ENCODE data around the gene KDM6B. TPM values are rescaled to one million over a fixed set of nuclear protein-coding genes. Genes with fewer than 3 reads are reported as not detected.

Gene KDM6B
- total RNA-seq, 1 experiment from 2014 or later = 29.0 TPM

DNA sequence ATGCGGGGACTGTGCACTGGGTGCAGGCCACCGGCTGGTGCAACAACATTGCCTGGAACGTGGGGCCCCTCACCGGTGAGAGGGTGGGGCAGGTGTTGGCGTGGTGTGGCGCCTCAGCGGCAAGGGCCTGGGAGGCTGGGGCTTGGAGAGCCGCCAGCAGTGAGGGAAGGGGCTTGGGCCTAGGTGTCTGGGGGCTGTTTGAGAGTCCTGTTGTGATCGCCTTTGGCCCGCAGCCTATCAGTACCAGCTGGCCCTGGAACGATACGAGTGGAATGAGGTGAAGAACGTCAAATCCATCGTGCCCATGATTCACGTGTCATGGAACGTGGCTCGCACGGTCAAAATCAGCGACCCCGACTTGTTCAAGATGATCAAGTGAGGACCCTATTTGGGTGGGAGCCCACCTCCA, 18.2 kb downstream of the KDM6B start:
- DNase-seq = no peak
- TF ChIP-seq, protein P1, sequence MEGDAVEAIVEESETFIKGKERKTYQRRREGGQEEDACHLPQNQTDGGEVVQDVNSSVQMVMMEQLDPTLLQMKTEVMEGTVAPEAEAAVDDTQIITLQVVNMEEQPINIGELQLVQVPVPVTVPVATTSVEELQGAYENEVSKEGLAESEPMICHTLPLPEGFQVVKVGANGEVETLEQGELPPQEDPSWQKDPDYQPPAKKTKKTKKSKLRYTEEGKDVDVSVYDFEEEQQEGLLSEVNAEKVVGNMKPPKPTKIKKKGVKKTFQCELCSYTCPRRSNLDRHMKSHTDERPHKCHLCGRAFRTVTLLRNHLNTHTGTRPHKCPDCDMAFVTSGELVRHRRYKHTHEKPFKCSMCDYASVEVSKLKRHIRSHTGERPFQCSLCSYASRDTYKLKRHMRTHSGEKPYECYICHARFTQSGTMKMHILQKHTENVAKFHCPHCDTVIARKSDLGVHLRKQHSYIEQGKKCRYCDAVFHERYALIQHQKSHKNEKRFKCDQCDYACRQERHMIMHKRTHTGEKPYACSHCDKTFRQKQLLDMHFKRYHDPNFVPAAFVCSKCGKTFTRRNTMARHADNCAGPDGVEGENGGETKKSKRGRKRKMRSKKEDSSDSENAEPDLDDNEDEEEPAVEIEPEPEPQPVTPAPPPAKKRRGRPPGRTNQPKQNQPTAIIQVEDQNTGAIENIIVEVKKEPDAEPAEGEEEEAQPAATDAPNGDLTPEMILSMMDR (IDR thresholded peaks at IDR 0.05; ENCODE audit: unreplicated experiment) = no peak
- CTCF ChIA-PET = no interaction called here
- intact Hi-C loops (cut with micrococcal nuclease; ENCODE audit: unreplicated experiment) = loop anchor here (10.0 kb wide), 1 partner anchor 107 kb away; no protein-coding TSS in a partner anchor
- Mint-ChIP-seq H3K27ac (ENCODE audit: unreplicated experiment) (no peak overlapping the region), H3K4me3 (ENCODE audit: low read depth, unreplicated experiment) (no peak overlapping the region), H3K4me1 (ENCODE audit: low read depth, unreplicated experiment) (no peaks in the 10 kb centered on the region), H3K9me3 (ENCODE audit: low read depth, unreplicated experiment) (no peaks in the 10 kb centered on the region), H3K27me3 (ENCODE audit: unreplicated experiment) (no peaks in the 10 kb centered on the region), H3K36me3 (ENCODE audit: insufficient read depth, unreplicated experiment) (peaks cover 50% of the 10 kb centered on the region)
- no TSS peak for BruUV-seq (replicated peaks)

DNA sequence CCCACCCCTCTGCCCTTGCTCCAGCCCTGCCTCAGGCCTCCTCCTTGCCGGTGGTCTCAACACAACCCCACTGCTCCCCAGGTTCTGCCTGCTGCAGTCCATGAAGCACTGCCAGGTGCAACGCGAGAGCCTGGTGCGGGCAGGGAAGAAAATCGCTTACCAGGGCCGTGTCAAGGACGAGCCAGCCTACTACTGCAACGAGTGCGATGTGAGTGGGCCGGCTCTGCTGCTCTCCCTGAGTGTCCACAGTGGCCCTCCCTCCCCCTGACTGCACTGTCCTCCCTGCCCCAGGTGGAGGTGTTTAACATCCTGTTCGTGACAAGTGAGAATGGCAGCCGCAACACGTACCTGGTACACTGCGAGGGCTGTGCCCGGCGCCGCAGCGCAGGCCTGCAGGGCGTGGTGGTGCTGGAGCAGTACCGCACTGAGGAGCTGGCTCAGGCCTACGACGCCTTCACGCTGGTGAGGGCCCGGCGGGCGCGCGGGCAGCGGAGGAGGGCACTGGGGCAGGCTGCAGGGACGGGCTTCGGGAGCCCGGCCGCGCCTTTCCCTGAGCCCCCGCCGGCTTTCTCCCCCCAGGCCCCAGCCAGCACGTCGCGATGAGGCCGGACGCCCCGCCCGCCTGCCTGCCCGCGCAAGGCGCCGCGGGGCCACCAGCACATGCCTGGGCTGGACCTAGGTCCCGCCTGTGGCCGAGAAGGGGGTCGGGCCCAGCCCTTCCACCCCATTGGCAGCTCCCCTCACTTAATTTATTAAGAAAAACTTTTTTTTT, 19.1 kb downstream of the KDM6B start:
- no peak overlapping the region for H3K4me3 Mint-ChIP-seq (ENCODE audit: low read depth, unreplicated experiment)

DNA sequence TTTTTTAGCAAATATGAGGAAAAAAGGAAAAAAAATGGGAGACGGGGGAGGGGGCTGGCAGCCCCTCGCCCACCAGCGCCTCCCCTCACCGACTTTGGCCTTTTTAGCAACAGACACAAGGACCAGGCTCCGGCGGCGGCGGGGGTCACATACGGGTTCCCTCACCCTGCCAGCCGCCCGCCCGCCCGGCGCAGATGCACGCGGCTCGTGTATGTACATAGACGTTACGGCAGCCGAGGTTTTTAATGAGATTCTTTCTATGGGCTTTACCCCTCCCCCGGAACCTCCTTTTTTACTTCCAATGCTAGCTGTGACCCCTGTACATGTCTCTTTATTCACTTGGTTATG, 19.6 kb downstream of the KDM6B start:
- peaks cover 41% of the 10 kb centered on the region for H3K36me3 Mint-ChIP-seq (ENCODE audit: insufficient read depth, unreplicated experiment)
- BruUV-seq (replicated peaks) = no TSS peak
- intact Hi-C loops (cut with micrococcal nuclease; ENCODE audit: unreplicated experiment) = loop anchor here (10.0 kb wide), 1 partner anchor 109 kb away; no protein-coding TSS in a partner anchor
- no peak for DNase-seq
- no peaks in the 10 kb centered on the region for H3K4me1 Mint-ChIP-seq (ENCODE audit: low read depth, unreplicated experiment)
- CTCF ChIA-PET = no interaction called here
- TF ChIP-seq, protein P1 (IDR thresholded peaks at IDR 0.05; ENCODE audit: unreplicated experiment) = no peak
- no peak overlapping the region for H3K27ac Mint-ChIP-seq (ENCODE audit: unreplicated experiment)
- H3K27me3 Mint-ChIP-seq (ENCODE audit: unreplicated experiment) = no peaks in the 10 kb centered on the region
- H3K9me3 Mint-ChIP-seq (ENCODE audit: low read depth, unreplicated experiment) = no peaks in the 10 kb centered on the region
- no peak overlapping the region for H3K4me3 Mint-ChIP-seq (ENCODE audit: low read depth, unreplicated experiment)

More for the DNA sequence above, 19.1 kb downstream of the KDM6B start:
- CTCF ChIA-PET = no interaction called here
- TF ChIP-seq, protein P1 (IDR thresholded peaks at IDR 0.05; ENCODE audit: unreplicated experiment) = no peak
- intact Hi-C loops (cut with micrococcal nuclease; ENCODE audit: unreplicated experiment) = loop anchor here (10.0 kb wide), 1 partner anchor 108 kb away; no protein-coding TSS in a partner anchor
- H3K27ac Mint-ChIP-seq (ENCODE audit: unreplicated experiment) = no peak overlapping the region
- no TSS peak for BruUV-seq (replicated peaks)
- no peaks in the 10 kb centered on the region for H3K9me3 Mint-ChIP-seq (ENCODE audit: low read depth, unreplicated experiment)
- no peaks in the 10 kb centered on the region for H3K4me1 Mint-ChIP-seq (ENCODE audit: low read depth, unreplicated experiment)
- H3K27me3 Mint-ChIP-seq (ENCODE audit: unreplicated experiment) = no peaks in the 10 kb centered on the region
- DNase-seq = no peak
- H3K36me3 Mint-ChIP-seq (ENCODE audit: insufficient read depth, unreplicated experiment) = peaks cover 47% of the 10 kb centered on the region

DNA sequence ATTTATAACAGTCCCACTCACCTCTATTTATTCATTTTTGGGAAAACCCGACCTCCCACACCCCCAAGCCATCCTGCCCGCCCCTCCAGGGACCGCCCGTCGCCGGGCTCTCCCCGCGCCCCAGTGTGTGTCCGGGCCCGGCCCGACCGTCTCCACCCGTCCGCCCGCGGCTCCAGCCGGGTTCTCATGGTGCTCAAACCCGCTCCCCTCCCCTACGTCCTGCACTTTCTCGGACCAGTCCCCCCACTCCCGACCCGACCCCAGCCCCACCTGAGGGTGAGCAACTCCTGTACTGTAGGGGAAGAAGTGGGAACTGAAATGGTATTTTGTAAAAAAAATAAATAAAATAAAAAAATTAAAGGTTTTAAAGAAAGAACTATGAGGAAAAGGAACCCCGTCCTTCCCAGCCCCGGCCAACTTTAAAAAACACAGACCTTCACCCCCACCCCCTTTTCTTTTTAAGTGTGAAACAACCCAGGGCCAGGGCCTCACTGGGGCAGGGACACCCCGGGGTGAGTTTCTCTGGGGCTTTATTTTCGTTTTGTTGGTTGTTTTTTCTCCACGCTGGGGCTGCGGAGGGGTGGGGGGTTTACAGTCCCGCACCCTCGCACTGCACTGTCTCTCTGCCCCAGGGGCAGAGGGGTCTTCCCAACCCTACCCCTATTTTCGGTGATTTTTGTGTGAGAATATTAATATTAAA, 20.2 kb downstream of the KDM6B start:
- TF ChIP-seq, protein P1 (IDR thresholded peaks at IDR 0.05; ENCODE audit: unreplicated experiment) = no peak
- intact Hi-C loops (cut with micrococcal nuclease; ENCODE audit: unreplicated experiment) = loop anchor here (10.0 kb wide), 1 partner anchor 109 kb away; no protein-coding TSS in a partner anchor
- no peak overlapping the region for H3K27ac Mint-ChIP-seq (ENCODE audit: unreplicated experiment)

More for the DNA sequence above, 20.2 kb downstream of the KDM6B start:
- no peak for DNase-seq
- Mint-ChIP-seq H3K4me1 (ENCODE audit: low read depth, unreplicated experiment) (no peaks in the 10 kb centered on the region), H3K36me3 (ENCODE audit: insufficient read depth, unreplicated experiment) (peaks cover 40% of the 10 kb centered on the region), H3K9me3 (ENCODE audit: low read depth, unreplicated experiment) (no peaks in the 10 kb centered on the region), H3K27me3 (ENCODE audit: unreplicated experiment) (no peaks in the 10 kb centered on the region), H3K4me3 (ENCODE audit: low read depth, unreplicated experiment) (no peak overlapping the region)
- CTCF ChIA-PET = no interaction called here
- no TSS peak for BruUV-seq (replicated peaks)

Data from Calu3 (cell line).